ENCODE measurements around the gene PDE7B. TPM values are rescaled to one million over a fixed set of nuclear protein-coding genes. Genes with fewer than 3 reads are reported as not detected.

Gene PDE7B
- total and polyA plus RNA-seq, 3 experiments from 2014 or later, result 0.04 to 0.24 (median 0.07) TPM

DNA sequence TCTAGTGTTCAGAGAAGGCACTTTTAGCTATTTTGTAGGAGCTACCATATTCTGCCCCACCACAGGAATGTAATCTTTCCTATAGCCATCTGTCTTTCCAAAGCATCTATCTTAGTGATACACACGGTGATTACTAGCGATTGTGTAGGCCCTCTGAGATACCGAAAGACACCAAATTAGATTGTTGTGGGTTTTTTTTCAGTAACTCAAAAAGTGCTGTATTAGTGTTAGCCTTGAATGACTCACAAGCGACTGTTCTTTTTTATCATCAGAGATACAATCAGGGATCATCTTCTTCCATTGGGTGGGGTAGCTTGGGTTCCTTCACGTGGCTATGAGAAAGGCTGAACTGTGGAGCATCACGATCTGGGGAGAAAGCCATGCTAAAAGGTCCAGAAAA, 238.4 kb downstream of the PDE7B start:
- Histone ChIP-seq H3K27me3 (ENCODE audit: insufficient read depth, low read length, poor library complexity, severe bottlenecking) (no peaks in the 10 kb centered on the region), H3K27ac (ENCODE audit: low read depth, low read length) (no peak overlapping the region), H3K36me3 (ENCODE audit: insufficient read depth, low read length) (no peaks in the 10 kb centered on the region), H3K4me3 (ENCODE audit: low read length) (no peak overlapping the region), H3K9me3 (ENCODE audit: low read length) (no peaks in the 10 kb centered on the region), H3K4me1 (ENCODE audit: insufficient read depth, low read length) (no peaks in the 10 kb centered on the region)
- no peak for DNase-seq
- Mint-ChIP-seq H3K4me3 (no peak overlapping the region), H3K4me1 (no peaks in the 10 kb centered on the region), H3K36me3 (no peaks in the 10 kb centered on the region), H3K27ac (no peak overlapping the region), H3K9me3 (peaks cover 0 to 7% (median 5%) of the 10 kb centered on the region in 5 donors), H3K27me3 (peaks cover 4 to 10% of the 10 kb centered on the region in 2 donors)
- POLR2A ChIA-PET, result no interaction called here
- CTCF ChIA-PET, result no interaction called here

DNA sequence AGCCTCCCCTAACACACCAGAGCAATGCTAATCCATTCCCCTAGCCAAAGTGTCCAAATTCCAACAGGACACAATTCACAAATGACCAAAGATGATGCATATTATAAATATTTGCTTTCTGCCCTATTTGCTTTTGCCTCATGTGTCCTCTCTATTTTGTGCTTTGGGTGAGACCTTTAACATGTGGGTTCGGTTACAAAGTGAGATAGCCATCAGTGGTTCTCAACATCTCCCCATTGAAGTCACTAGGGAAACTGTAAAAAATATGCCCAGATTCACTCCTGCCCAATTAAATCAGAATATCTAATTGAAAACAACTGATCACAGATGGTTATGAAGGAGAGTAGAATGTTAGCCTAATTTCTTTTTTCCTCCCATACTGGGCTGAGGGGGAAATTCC, 239.4 kb downstream of the PDE7B start:
- ChIA-PET CTCF (no interaction called here), POLR2A (no interaction called here)
- DNase-seq, result no peak
- H3K4me3 ChIP-seq (ENCODE audit: low read length), result no peak overlapping the region
- H3K27ac Mint-ChIP-seq, result no peak overlapping the region
- H3K4me1 ChIP-seq (ENCODE audit: insufficient read depth, low read length), result no peaks in the 10 kb centered on the region
- peaks cover 0 to 7% (median 5%) of the 10 kb centered on the region in 5 donors for H3K9me3 Mint-ChIP-seq
- no peak overlapping the region for H3K27ac ChIP-seq (ENCODE audit: low read depth, low read length)
- no peak overlapping the region for H3K4me3 Mint-ChIP-seq
- no peaks in the 10 kb centered on the region for H3K9me3 ChIP-seq (ENCODE audit: low read length)
- H3K27me3 Mint-ChIP-seq, result peaks cover 4 to 10% of the 10 kb centered on the region in 2 donors
- no peaks in the 10 kb centered on the region for H3K4me1 Mint-ChIP-seq
- no peaks in the 10 kb centered on the region for H3K27me3 ChIP-seq (ENCODE audit: insufficient read depth, low read length, poor library complexity, severe bottlenecking)
- H3K36me3 ChIP-seq (ENCODE audit: insufficient read depth, low read length), result no peaks in the 10 kb centered on the region
- no peaks in the 10 kb centered on the region for H3K36me3 Mint-ChIP-seq

DNA sequence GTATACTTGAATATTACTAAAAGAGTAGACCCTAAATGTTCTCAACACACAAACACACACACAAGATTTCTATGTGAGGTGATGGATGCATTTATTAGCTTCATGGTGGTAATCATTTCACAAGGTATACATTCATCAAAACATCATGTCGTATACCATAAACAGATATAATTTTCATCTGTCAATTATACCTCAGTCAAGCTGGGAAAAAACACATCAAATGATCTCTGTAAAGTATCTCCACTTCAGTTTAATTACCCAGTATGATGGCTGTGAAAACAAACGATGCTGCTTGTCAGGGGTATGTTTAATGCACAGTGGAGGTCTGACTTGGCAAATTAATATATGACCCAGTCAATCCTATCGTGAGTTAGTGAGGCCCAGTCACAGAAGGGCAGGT, 241.4 kb downstream of the PDE7B start:
- Histone ChIP-seq H3K36me3 (ENCODE audit: insufficient read depth, low read length) (no peaks in the 10 kb centered on the region), H3K27me3 (ENCODE audit: insufficient read depth, low read length, poor library complexity, severe bottlenecking) (no peaks in the 10 kb centered on the region), H3K9me3 (ENCODE audit: low read length) (no peaks in the 10 kb centered on the region), H3K4me1 (ENCODE audit: insufficient read depth, low read length) (no peaks in the 10 kb centered on the region), H3K27ac (ENCODE audit: low read depth, low read length) (no peak overlapping the region), H3K4me3 (ENCODE audit: low read length) (no peak overlapping the region)
- H3K4me3 Mint-ChIP-seq, result no peak overlapping the region
- peaks cover 0 to 7% (median 5%) of the 10 kb centered on the region in 5 donors for H3K9me3 Mint-ChIP-seq
- no peak for DNase-seq
- ChIA-PET CTCF (no interaction called here), POLR2A (no interaction called here)
- H3K4me1 Mint-ChIP-seq, result no peaks in the 10 kb centered on the region
- H3K27me3 Mint-ChIP-seq, result peaks cover 5 to 6% of the 10 kb centered on the region in 2 donors
- no peaks in the 10 kb centered on the region for H3K36me3 Mint-ChIP-seq
- no peak overlapping the region for H3K27ac Mint-ChIP-seq

DNA sequence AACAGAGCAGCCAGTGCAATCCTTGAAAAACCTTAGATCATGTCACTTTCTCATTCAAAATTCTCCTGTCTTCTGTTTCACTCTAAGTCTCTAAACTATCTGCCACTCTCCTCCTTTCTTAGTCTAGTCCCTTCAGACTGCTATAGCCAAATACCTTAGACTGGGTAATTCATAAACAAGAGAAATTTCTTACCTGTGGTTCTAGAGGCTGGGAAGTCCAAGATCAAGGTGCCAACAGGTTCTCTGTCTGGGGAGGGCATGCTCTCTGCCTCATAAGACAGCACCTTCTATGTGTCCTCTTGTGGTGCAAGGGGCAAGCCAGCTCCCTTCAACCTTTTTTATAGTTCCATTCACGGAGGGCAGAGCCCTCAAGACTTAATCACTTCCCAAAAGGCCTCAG, 242.3 kb downstream of the PDE7B start:
- ChIA-PET POLR2A (no interaction called here), CTCF (no interaction called here)
- Histone ChIP-seq H3K27me3 (ENCODE audit: insufficient read depth, low read length, poor library complexity, severe bottlenecking) (no peaks in the 10 kb centered on the region), H3K36me3 (ENCODE audit: insufficient read depth, low read length) (no peaks in the 10 kb centered on the region), H3K27ac (ENCODE audit: low read depth, low read length) (no peak overlapping the region), H3K4me1 (ENCODE audit: insufficient read depth, low read length) (no peaks in the 10 kb centered on the region), H3K9me3 (ENCODE audit: low read length) (no peaks in the 10 kb centered on the region), H3K4me3 (ENCODE audit: low read length) (no peak overlapping the region)
- Mint-ChIP-seq H3K9me3 (peaks cover 0 to 7% (median 5%) of the 10 kb centered on the region in 5 donors), H3K4me1 (no peaks in the 10 kb centered on the region), H3K27me3 (peaks cover 0 to 5% of the 10 kb centered on the region in 2 donors), H3K4me3 (no peak overlapping the region), H3K36me3 (no peaks in the 10 kb centered on the region), H3K27ac (no peak overlapping the region)
- no peak for DNase-seq

- H3K4me3 ChIP-seq (ENCODE audit: low read length), result no peak overlapping the region
- H3K4me3 Mint-ChIP-seq, result no peak overlapping the region
- H3K27me3 Mint-ChIP-seq, result peaks cover 0 to 5% of the 10 kb centered on the region in 2 donors
- POLR2A ChIA-PET, result no interaction called here
- H3K36me3 Mint-ChIP-seq, result no peaks in the 10 kb centered on the region
- no peak overlapping the region for H3K27ac Mint-ChIP-seq
- CTCF ChIA-PET, result no interaction called here
- H3K4me1 ChIP-seq (ENCODE audit: insufficient read depth, low read length), result no peaks in the 10 kb centered on the region
- H3K9me3 ChIP-seq (ENCODE audit: low read length), result no peaks in the 10 kb centered on the region
- H3K4me1 Mint-ChIP-seq, result no peaks in the 10 kb centered on the region
- H3K36me3 ChIP-seq (ENCODE audit: insufficient read depth, low read length), result no peaks in the 10 kb centered on the region
- H3K27me3 ChIP-seq (ENCODE audit: insufficient read depth, low read length, poor library complexity, severe bottlenecking), result no peaks in the 10 kb centered on the region
- peaks cover 0 to 7% (median 7%) of the 10 kb centered on the region in 5 donors for H3K9me3 Mint-ChIP-seq
- no peak for DNase-seq
- H3K27ac ChIP-seq (ENCODE audit: low read depth, low read length), result no peak overlapping the region
Observed at GRCh38 chr6:136094812-136095211, 243.3 kb downstream of the PDE7B start.

DNA sequence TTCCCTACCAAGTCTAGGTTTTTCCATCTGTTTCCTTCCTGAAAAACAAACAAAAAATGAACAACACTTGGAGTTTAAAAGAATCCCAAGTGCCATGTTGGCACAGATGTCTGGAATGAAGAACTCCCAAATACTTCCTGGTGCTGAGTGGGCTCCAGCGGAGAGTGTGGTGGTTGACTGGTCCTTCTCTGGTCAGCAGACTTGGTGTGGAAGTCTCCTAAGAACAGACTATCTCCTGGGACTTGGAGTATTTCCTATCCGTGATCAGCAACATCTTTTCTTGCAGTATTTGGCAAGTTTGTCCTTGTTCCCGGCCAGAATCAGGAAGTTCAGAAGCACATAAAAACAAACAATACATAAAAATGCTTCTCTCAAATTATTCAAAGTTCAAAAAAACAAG, 244.5 kb downstream of the PDE7B start:
- no peak for DNase-seq
- Histone ChIP-seq H3K9me3 (ENCODE audit: low read length) (no peaks in the 10 kb centered on the region), H3K27ac (ENCODE audit: low read depth, low read length) (no peak overlapping the region), H3K36me3 (ENCODE audit: insufficient read depth, low read length) (no peaks in the 10 kb centered on the region), H3K27me3 (ENCODE audit: insufficient read depth, low read length, poor library complexity, severe bottlenecking) (no peaks in the 10 kb centered on the region), H3K4me1 (ENCODE audit: insufficient read depth, low read length) (no peaks in the 10 kb centered on the region), H3K4me3 (ENCODE audit: low read length) (no peak overlapping the region)
- Mint-ChIP-seq H3K4me3 (no peak overlapping the region), H3K27ac (no peak overlapping the region), H3K4me1 (no peaks in the 10 kb centered on the region), H3K36me3 (no peaks in the 10 kb centered on the region), H3K9me3 (peaks cover 0 to 11% (median 7%) of the 10 kb centered on the region in 5 donors), H3K27me3 (peaks cover 0 to 5% of the 10 kb centered on the region in 2 donors)
- ChIA-PET CTCF (no interaction called here), POLR2A (no interaction called here)

DNA sequence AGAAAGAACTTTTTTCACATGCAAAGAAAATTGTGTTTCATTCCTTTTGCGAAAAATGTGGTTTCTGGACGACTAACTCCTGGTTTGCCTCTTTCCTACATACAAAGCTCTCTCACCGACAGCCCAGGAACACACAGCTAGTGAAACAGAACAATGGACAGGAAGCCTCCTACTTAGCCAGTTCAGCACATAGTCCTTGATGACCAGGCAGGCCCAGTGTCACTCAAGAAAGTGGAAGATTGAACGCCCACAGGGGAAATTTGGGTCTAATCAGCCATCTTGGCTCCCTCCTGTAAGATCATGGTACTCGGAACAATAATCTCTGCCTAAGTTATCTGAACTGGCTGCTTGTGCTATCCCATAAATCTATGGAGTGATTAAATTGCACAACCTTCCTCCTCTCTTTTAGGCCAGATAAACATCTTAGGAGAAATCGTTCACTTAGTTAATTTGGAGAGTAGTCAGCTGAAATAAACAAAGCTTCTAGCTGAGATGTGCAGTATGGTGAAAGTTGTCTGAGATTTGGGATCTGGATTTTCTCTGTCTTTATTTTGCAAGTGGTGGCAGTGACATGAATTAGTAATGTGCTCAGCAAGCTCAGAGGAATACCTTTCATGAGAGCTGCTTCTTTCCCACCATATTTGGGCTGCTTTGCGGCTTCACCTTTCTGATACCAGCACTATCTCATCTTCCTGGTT, 251.6 kb downstream of the PDE7B start:
- Histone ChIP-seq H3K4me1 (ENCODE audit: insufficient read depth, low read length) (no peaks in the 10 kb centered on the region), H3K27me3 (ENCODE audit: insufficient read depth, low read length, poor library complexity, severe bottlenecking) (no peaks in the 10 kb centered on the region), H3K4me3 (ENCODE audit: low read length) (no peak overlapping the region), H3K36me3 (ENCODE audit: insufficient read depth, low read length) (no peaks in the 10 kb centered on the region), H3K9me3 (ENCODE audit: low read length) (no peaks in the 10 kb centered on the region), H3K27ac (ENCODE audit: low read depth, low read length) (no peak overlapping the region)
- no peak for DNase-seq
- CTCF ChIA-PET, result no interaction called here
- peaks cover 0 to 6% (median 0%) of the 10 kb centered on the region in 5 donors for H3K9me3 Mint-ChIP-seq
- no peaks in the 10 kb centered on the region for H3K4me1 Mint-ChIP-seq
- POLR2A ChIA-PET, result no interaction called here
- peaks cover 10 to 27% of the 10 kb centered on the region in 2 donors for H3K27me3 Mint-ChIP-seq
- H3K36me3 Mint-ChIP-seq, result no peaks in the 10 kb centered on the region
- no peak overlapping the region for H3K27ac Mint-ChIP-seq
- no peak overlapping the region for H3K4me3 Mint-ChIP-seq

- no peaks in the 10 kb centered on the region for H3K9me3 ChIP-seq (ENCODE audit: low read length)
- Mint-ChIP-seq H3K4me3 (no peak overlapping the region), H3K4me1 (no peaks in the 10 kb centered on the region), H3K27me3 (peaks cover 15 to 27% of the 10 kb centered on the region in 2 donors), H3K27ac (no peak overlapping the region), H3K36me3 (no peaks in the 10 kb centered on the region), H3K9me3 (peaks cover 0 to 6% (median 0%) of the 10 kb centered on the region in 5 donors)
- CTCF ChIA-PET, result no interaction called here
- H3K27me3 ChIP-seq (ENCODE audit: insufficient read depth, low read length, poor library complexity, severe bottlenecking), result no peaks in the 10 kb centered on the region
- no peak overlapping the region for H3K4me3 ChIP-seq (ENCODE audit: low read length)
- no peak for DNase-seq
- POLR2A ChIA-PET, result no interaction called here
- H3K27ac ChIP-seq (ENCODE audit: low read depth, low read length), result no peak overlapping the region
- no peaks in the 10 kb centered on the region for H3K36me3 ChIP-seq (ENCODE audit: insufficient read depth, low read length)
- H3K4me1 ChIP-seq (ENCODE audit: insufficient read depth, low read length), result no peaks in the 10 kb centered on the region
Observed at GRCh38 chr6:136103763-136104311, 252.3 kb downstream of the PDE7B start.

Data from CD8-positive, alpha-beta memory T cell (primary cell).